Keratinocyte (primary cell): ENCODE results near the gene HECTD2.

Experiments
- EZH2 ChIP-seq: IDR thresholded peaks from one replicate; pipeline ENCODE4 v1.6.1; 2012; ENCODE audit warnings: inconsistent platforms, mild to moderate bottlenecking, low read length, moderate library complexity
- TF ChIP-seq, protein P1 (sequence below), 3 experiments: IDR thresholded peaks in 1 of 3; conservative IDR thresholded peaks in 1 of 3; optimal IDR thresholded peaks in 1 of 3; 2 replicates in 2 of 3; 3 replicates in 1 of 3; pipeline versions ENCODE3 to v1.5.1; 2011; ENCODE audit warnings: low read length in 3 of 3, mild to moderate bottlenecking in 3 of 3, moderate library complexity in 2 of 3, control low read depth in 1 of 3, inconsistent platforms in 1 of 3; ENCODE audit not compliant: insufficient read depth in 2 of 3; ENCODE audit errors: extremely low read depth in 1 of 3

DNA sequence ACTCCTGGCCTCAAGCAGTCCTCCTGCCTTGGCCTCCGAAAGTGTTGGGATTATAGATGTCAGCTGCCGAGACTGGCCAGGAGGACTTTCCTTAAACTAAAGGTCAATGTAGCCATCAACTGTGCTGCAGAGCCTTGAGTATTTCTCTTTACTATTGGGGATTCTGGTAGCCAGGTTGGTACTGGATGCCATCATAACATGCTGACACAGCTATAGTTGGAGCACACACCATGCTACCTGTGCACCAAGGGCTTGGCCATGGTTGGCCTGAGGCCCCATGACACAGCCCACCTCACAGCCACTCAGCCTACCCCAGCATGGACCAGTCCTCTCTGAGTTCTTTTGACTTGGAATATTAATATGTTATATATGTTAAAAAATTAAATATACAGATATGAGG lies 54.4 kb downstream of the HECTD2 start:
- TF ChIP-seq, protein P1, sequence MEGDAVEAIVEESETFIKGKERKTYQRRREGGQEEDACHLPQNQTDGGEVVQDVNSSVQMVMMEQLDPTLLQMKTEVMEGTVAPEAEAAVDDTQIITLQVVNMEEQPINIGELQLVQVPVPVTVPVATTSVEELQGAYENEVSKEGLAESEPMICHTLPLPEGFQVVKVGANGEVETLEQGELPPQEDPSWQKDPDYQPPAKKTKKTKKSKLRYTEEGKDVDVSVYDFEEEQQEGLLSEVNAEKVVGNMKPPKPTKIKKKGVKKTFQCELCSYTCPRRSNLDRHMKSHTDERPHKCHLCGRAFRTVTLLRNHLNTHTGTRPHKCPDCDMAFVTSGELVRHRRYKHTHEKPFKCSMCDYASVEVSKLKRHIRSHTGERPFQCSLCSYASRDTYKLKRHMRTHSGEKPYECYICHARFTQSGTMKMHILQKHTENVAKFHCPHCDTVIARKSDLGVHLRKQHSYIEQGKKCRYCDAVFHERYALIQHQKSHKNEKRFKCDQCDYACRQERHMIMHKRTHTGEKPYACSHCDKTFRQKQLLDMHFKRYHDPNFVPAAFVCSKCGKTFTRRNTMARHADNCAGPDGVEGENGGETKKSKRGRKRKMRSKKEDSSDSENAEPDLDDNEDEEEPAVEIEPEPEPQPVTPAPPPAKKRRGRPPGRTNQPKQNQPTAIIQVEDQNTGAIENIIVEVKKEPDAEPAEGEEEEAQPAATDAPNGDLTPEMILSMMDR (optimal IDR thresholded peaks at IDR 0.05 in 1 of 3, IDR thresholded peaks at IDR 0.05 in 1 of 3, conservative IDR thresholded peaks at IDR 0.05 in 1 of 3; ENCODE audit: extremely low read depth in 1 of 3, insufficient read depth in 2 of 3, low read length in 3 of 3), result no peak
- TF ChIP-seq EZH2, result no peak
